Thoracic aorta endothelial cell (primary cell): Measurements from ENCODE around the gene KCNH5. TPM values are rescaled to one million over a fixed set of nuclear protein-coding genes. Genes with fewer than 3 reads are reported as not detected.

ENCODE experiments used
- total RNA-seq: library from RNA; depleted of rRNA; stranded (reverse); fragments of >200 nt; gene quantifications from 2 replicates; pipeline ENCODE4 v1.2.3, GENCODE V29; 2012

The KCNH5 gene, protein sequence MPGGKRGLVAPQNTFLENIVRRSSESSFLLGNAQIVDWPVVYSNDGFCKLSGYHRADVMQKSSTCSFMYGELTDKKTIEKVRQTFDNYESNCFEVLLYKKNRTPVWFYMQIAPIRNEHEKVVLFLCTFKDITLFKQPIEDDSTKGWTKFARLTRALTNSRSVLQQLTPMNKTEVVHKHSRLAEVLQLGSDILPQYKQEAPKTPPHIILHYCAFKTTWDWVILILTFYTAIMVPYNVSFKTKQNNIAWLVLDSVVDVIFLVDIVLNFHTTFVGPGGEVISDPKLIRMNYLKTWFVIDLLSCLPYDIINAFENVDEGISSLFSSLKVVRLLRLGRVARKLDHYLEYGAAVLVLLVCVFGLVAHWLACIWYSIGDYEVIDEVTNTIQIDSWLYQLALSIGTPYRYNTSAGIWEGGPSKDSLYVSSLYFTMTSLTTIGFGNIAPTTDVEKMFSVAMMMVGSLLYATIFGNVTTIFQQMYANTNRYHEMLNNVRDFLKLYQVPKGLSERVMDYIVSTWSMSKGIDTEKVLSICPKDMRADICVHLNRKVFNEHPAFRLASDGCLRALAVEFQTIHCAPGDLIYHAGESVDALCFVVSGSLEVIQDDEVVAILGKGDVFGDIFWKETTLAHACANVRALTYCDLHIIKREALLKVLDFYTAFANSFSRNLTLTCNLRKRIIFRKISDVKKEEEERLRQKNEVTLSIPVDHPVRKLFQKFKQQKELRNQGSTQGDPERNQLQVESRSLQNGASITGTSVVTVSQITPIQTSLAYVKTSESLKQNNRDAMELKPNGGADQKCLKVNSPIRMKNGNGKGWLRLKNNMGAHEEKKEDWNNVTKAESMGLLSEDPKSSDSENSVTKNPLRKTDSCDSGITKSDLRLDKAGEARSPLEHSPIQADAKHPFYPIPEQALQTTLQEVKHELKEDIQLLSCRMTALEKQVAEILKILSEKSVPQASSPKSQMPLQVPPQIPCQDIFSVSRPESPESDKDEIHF
- total RNA-seq = not detected in 2 replicates

GRCh38 chr14:63045234-63045611, at the start of gene KCNH5:
Gene KCNH5, minus strand, starts transcription at chr14:63045458. Its CDS starts 272 bp downstream, at chr14:63045186.

Other genes with a start within 250 kb of the KCNH5 start
- 118 and 241 TPM in 2 replicates for gene RHOJ, start 159.0 kb upstream of the KCNH5 start, total RNA-seq